H1 (cell line): ENCODE data around the gene FCAR. TPM values are rescaled to one million over a fixed set of nuclear protein-coding genes. Genes with fewer than 3 reads are reported as not detected.

Experiments used
- BRCA1 ChIP-seq: IDR thresholded peaks from 2 replicates; pipeline ENCODE4 v1.6.1; 2012; ENCODE audit warnings: low read depth, low read length, improper control_type of control experiment
- EGR1 ChIP-seq: IDR thresholded peaks from 2 replicates; pipeline ENCODE4 v1.6.1; 2011; ENCODE audit warnings: low read depth, low read length, borderline replicate concordance
- JUN ChIP-seq: IDR thresholded peaks from 2 replicates; pipeline ENCODE4 v1.6.1; 2011; ENCODE audit warnings: low read depth, mild to moderate bottlenecking, improper control_type of control experiment, low read length
- KDM5A ChIP-seq: fragments of 200-600 bp; IDR thresholded peaks from 2 replicates; pipeline ENCODE4 v1.7.1; 2012; ENCODE audit warnings: mild to moderate bottlenecking, low read length, inconsistent platforms, mixed read lengths
- POLR2A ChIP-seq, 2 experiments: IDR thresholded peaks; 1 replicate in 1 of 2; 2 replicates in 1 of 2; pipeline ENCODE4 v1.6.1; 2011; ENCODE audit warnings: low read depth in 2 of 2, low read length in 2 of 2, mild to moderate bottlenecking in 2 of 2; ENCODE audit errors: control extremely low read depth in 1 of 2
- SAP30 ChIP-seq: fragments of 300-600 bp; sonication (generic); IDR thresholded peaks from 2 replicates; pipeline ENCODE4 v1.7.1; 2012; ENCODE audit warnings: low read length, moderate library complexity, mild to moderate bottlenecking, inconsistent platforms; ENCODE audit not compliant: insufficient read depth, insufficient replicate concordance
- TAF1 ChIP-seq: IDR thresholded peaks from 2 replicates; pipeline ENCODE4 v1.6.1; 2011; ENCODE audit warnings: mild to moderate bottlenecking, low read depth, low read length
- polyA plus RNA-seq, 7 experiments: library from polyadenylated mRNA; depleted of rRNA in 3 of 7; stranded (reverse) in 5 of 7; unstranded in 2 of 7; fragments of >200 nt in 5 of 7; fragments of 200-250 nt in 2 of 7; gene quantifications; 1 replicate in 5 of 7; 2 replicates in 1 of 7; 4 replicates in 1 of 7; pipeline versions ENCODE4 v1.2.1 to v1.2.3, GENCODE V29; 2011 to 2013; ENCODE audit warnings: missing spikeins in 2 of 7, mixed read lengths in 2 of 7
- total RNA-seq: library from RNA; stranded (reverse); fragmentation: NEBNext Ultra II Directional; extraction: Animal tissue kit (Norgen Biotek cat#: 25700); gene quantifications from 2 replicates; pipeline ENCODE4 v1.2.1, GENCODE V29; 2021
- TF ChIP-seq, protein P1 (sequence below): IDR thresholded peaks from 2 replicates; pipeline ENCODE4 v1.6.1; 2012; ENCODE audit warnings: inconsistent platforms

FCAR gene
- total and polyA plus RNA-seq, 2 of the 8 experiments (the other 6 are each of a cell fraction or from before 2014, with no cell fraction given): not detected

DNA sequence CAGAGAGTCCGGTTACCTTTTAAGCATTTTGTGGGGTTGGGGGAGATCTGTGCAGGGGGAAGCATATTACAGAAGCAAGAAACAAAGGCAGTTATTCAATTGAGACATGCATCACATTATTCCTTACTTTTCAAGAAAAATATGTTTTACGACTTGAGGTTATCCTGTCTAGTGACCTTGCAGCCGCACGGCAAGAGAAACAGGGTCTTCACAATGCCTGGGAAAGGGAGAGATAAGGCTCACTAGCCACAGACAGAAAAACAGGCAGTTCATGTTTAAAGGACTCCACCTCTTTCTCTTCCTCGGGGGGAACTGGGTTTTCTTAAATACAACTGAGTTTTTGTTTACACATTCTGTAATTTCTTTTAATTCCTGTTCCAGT lies 31.4 kb downstream of the FCAR start (continued):
- TF ChIP-seq BRCA1: no peak
- no peak for TF ChIP-seq KDM5A
- no peak for TF ChIP-seq JUN
- TF ChIP-seq SAP30: no peak
- no peak for TF ChIP-seq EGR1
- TF ChIP-seq TAF1: no peak
- TF ChIP-seq, protein P1, sequence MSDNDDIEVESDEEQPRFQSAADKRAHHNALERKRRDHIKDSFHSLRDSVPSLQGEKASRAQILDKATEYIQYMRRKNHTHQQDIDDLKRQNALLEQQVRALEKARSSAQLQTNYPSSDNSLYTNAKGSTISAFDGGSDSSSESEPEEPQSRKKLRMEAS: no peak
- TF ChIP-seq POLR2A (IDR thresholded peaks at IDR 0.05; ENCODE audit: control extremely low read depth in 1 of 2, low read depth in 2 of 2, low read length in 2 of 2): no peak
